ENCODE results near the gene CALB2.
"Not testable (repeated sequence)": the region's sequence is repeated elsewhere in the genome, so short reads cannot be mapped to it uniquely, and the experiment has no call there.

The CALB2 gene, protein sequence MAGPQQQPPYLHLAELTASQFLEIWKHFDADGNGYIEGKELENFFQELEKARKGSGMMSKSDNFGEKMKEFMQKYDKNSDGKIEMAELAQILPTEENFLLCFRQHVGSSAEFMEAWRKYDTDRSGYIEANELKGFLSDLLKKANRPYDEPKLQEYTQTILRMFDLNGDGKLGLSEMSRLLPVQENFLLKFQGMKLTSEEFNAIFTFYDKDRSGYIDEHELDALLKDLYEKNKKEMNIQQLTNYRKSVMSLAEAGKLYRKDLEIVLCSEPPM

DNA sequence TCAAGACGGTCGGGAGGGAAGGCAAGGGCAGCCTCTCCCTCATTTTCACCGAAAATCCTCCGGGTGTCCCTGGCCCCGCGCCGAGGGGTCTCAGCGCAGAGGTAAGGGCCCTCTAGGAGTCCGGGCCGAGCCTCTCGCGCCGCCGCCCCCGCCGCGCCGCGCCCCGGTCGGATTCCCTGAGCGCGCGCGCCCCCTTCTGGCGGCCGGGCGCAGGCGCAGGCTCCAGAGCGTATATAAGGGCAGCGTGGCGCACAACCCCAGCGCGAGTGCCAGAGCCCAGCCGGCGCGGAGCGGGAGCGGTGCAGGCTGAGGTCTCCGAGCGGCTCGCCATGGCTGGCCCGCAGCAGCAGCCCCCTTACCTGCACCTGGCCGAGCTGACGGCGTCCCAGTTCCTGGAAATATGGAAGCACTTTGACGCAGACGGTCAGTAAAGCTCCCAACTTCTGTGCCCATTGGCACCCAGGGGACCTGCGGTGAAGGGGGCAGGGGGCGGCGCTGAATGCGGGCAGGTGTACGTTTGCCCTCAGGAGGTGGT lies at the start of gene CALB2:
TSS of gene CALB2 (plus strand) at position 260 of the 535 bp plus-strand sequence. CDS start at position 330, 70 bp downstream.
- peak; percentile 9 to 12 for DNase-seq (ENCODE audit: low read depth in 2 of 2, low spot score in 1 of 2)

DNA sequence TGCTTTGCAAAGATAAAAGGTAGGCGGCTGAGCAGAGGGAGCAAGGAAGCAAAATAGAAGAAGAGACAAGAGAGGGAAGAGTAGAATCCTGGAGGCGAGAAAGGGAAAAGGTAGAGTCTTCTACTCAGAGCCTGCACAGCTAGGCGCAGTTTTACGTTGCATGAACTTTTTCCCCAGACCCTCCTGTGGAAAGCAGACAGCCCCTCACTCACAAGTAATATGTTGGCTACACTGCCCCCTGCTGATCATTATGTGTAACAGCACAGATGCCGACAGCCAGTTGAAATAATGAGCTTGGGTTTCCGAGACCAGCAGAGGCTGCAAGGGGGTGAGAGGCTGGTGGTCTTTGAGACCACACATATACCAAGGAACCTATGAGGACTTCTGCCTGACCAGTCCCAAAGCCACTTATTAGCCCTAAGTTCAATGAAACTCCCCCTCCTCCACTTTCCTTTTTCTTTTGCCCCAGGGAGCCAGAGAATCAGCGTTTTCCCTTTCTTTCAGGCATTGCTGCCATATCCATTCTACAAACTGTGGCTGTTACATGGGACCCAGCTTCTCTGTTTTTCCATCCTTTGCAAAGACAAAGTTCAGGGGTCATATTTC lies 46.9 kb upstream of the CALB2 start:
- DNase-seq (ENCODE audit: low read depth in 2 of 2, low spot score in 1 of 2) = no peak

DNA sequence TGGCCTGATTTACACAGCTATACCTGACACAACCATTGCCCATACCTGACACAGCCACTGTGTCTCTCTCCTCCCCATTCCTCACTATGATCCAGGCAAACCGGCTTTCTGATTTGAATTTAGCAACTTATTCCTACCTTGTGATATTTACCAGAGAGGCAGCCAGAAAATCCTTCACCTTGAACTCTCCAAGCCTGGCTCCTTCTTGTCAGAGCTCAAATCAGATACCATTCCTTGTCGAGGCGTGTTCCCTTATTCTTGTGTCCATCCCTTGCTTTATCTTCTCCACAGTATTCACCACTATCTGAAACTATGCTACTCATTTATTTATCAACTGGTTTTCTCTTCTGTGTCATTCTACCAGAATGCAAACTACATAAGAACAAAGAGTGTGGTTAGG lies 44.9 kb upstream of the CALB2 start:
- DNase-seq (ENCODE audit: low read depth in 2 of 2, low spot score in 1 of 2) = not testable (repeated sequence)

DNA sequence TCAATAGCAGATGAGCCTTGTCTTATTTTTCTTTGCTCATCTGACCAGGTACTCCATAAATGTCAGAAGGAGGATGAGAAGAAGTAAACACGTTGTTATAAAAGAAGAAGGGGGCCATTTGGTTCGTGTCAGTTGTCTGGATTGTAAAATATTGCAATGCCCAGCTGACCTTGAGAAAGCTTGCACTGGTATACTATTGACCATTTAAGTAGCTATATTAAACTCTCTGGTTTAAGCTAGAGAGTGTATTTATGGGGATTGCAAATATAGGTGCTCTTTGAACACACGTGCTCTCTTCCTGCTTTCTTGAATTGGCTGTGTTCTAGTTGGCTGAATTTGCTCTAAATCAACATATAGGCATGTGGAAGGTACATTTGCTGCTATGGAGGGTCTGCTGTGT lies 43.3 kb upstream of the CALB2 start:
- no peak for DNase-seq (ENCODE audit: low read depth in 2 of 2, low spot score in 1 of 2)

DNA sequence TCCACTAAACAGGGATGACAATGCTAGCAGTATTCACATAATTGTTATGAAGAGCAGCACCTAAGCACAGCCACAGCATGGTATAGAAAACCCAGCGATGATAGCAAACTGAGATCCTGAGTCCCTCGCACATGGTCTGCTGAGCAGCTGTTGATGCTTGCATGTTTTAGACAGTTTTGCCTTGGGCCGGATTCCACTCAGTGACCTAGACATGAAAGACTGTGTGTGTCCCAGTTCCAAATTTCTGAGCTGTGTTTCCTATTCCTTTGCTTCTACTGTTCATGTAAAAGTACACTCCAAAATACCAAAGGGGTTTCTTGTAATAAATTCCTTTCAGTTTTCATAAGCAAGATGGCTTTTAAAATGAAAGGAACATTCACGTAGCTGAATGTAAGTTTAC lies 38.5 kb upstream of the CALB2 start:
- no peak for DNase-seq (ENCODE audit: low read depth in 2 of 2, low spot score in 1 of 2)

DNA sequence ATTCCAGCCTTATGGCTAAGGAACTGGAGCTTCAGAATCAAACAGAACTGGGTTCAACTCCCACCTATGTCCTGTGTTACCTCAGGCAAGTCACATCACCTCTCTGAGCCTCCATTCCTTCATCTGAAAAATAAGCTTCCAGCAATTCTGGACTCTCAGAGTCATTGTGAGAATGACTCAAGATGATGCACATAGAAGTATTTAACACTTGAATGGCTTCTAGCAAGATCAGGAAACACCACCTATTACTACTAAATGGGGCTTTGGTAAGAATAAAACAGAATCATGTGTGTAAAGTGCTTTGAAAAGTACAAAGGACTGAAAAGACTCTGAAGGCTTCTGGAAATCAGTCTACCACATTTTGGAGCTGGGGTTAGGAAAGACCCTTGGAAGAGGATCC lies 30.8 kb upstream of the CALB2 start:
- DNase-seq (ENCODE audit: low read depth in 2 of 2, low spot score in 1 of 2) = no peak

DNA sequence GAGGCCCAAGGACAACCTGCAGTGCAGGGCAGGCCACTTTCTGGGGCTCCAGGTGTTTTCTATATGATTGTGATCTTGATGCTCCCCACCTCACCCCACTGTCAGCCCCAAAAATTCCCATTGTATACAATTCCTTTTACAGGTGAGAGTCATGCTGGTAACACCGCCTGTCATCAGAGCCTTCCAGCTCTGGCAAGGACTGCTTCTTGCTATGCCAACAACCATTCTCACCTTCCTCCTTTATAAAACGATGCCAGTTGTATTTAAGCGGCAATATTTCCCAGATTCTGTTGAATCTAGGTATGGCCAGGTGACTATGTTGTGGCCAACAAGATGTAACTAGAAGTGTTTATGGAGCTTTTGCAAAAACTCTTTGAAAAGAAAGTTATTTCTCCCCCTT lies 30.4 kb upstream of the CALB2 start:
- DNase-seq (ENCODE audit: low read depth in 2 of 2, low spot score in 1 of 2) = no peak

DNA sequence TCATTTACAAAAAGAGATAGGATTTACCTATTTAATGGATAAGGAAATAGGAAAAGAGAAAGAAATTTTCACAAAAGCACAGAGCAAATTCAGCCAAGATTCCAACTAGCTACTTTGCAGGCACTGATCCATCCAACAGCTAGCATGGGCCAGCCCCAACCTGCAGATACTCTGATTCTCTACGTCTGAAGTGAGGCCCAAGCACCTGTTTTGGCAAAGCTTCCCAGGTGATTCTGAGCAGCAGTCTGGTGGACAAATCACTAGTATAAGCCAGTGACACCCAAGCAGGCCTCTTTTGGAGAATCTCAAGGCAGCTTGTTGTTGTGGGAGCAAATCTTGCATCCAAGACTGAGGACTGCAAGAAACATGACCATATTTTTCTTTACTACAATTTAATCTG lies 20.9 kb upstream of the CALB2 start:
- DNase-seq (ENCODE audit: low read depth in 2 of 2, low spot score in 1 of 2) = no peak

DNA sequence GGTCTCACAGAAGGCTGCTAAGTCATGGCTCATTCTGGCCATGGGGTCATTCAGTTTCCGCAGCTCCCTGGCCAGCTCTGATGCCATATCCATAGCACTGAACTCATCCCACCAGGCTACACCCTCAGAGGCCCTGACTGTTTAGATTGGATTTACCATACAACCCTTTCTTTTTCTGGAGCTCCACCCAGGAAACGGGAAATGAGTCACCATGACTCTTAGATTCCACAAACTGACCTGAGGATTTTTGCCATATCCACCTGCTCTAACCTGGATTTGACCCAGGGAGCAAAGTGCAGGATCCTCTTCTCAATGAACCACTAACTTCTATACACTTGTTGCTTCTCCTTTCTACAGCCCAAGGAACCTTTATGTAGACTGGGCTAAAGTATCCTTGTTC lies 20.3 kb upstream of the CALB2 start:
- no peak for DNase-seq (ENCODE audit: low read depth in 2 of 2, low spot score in 1 of 2)

DNA sequence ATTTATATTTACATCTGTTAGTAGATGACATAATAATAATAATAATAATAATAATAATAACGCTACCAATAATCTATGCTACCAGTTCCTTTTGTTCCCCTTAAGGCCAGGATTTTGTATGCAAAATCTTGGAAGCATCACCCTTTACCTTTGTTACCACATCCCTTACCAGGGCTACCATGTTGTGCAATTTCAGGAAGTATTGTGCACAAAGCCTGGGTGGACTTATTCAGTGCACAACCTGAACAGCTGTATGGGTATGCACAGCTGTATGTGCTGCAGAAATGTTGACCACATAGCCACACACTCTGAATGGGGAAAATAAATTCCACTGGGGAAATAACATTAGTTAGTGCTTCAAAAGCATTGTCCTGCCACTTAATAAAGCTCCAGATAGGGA lies 19.9 kb upstream of the CALB2 start:
- DNase-seq (ENCODE audit: low read depth in 2 of 2, low spot score in 1 of 2) = no peak

DNA sequence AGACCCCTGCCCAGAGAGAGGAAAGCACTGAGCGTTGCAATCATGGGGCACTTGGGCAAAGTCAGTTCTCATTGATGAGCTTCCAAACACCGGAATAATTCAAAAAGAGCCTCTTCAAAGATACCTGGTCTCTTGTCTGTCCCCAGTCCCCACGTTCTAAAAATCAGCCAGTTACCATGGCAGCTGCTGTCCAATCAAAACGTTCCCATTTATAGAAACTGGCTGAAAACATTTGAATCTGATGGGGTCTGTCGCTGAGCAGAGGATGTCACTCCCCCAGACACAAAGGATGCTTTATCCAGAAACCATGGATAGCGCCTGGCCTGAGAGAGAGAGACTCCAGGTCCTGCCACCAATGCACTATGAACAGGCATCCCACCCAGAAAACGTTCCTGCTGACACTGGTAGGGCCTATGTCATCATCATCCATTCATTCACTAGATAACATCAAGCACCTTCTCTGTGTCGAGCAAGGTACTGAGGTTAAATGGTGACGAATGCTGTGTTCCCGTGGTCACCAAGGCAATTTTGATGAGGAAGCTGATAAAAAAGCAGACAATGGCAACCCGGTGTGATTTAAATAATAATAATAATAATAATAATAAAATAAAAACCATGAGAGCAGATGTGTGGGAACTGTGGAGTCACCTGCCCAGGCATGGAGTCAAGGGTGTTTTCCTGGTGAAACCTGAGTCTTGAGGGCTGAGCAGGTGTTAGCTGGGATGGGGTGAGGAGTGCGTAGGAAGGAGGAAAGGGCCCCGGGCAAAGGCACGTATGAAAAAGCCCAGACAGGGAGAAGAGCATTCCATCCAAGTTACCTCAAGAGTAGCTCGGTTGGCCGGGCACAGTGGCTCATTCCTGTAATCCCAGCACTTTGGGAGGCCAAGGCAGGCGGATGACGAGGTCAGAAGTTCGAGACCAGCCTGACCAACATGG lies 19.0 kb upstream of the CALB2 start:
- no peak for DNase-seq (ENCODE audit: low read depth in 2 of 2, low spot score in 1 of 2)

DNA sequence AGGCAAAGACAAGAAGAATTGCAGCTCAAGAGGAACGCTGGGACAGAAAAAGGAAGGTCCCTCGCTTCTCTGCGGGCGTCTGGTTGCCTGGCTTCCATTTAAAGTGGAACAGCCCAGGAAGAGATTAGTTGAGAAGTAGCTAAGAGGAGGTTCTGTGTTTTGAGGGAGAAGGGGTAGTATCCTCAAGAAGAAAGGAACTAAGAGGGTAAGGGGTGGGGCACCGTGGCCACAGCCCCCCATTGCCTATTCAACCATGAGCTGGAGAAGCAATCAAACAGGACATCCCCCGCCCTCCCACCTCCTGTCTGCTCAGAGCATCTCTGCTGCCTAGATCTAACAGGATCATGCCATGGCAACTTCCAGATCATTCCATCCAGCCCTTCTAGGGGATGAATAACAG lies 18.1 kb upstream of the CALB2 start:
- DNase-seq (ENCODE audit: low read depth in 2 of 2, low spot score in 1 of 2) = no peak

DNA sequence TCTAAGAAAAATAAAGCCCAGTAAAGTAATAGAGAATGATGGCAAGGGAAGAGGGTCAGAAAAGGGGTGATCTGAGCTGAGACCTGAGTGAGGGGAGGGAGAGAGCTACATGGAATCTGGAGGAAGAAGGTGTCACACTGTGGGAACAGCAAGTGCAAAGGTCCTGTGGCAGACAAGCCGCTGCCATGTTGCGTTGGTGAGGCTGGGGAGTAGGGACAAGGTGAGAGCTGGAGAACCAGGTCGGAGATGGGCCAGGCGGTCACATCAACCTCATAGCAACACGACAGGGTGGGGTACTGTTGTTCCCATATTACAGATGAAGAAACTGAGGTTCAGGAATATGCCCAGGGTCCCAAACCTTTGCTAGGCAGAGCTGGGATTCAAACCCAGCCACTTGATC lies 16.6 kb upstream of the CALB2 start:
- no peak for DNase-seq (ENCODE audit: low read depth in 2 of 2, low spot score in 1 of 2)

DNA sequence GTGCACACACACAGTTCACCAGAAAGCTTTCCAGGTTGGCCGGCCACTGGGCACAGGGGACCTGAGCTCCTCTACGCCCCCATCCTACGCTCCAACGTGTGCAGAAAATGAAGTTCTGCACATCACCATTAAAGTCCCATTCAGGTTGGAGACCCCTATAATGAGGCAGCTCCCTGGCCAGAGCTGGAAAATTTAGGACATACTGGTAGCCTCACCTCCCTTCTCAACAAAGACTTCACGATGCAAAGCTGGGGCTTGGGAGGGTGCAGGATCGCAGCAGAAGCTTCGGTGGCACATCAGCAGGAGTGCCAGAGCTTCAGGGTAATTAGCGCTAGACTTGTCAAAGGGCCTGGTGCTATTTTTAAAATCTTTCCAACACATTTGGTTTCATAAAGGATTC lies 15.4 kb upstream of the CALB2 start:
- no peak for DNase-seq (ENCODE audit: low read depth in 2 of 2, low spot score in 1 of 2)

DNA sequence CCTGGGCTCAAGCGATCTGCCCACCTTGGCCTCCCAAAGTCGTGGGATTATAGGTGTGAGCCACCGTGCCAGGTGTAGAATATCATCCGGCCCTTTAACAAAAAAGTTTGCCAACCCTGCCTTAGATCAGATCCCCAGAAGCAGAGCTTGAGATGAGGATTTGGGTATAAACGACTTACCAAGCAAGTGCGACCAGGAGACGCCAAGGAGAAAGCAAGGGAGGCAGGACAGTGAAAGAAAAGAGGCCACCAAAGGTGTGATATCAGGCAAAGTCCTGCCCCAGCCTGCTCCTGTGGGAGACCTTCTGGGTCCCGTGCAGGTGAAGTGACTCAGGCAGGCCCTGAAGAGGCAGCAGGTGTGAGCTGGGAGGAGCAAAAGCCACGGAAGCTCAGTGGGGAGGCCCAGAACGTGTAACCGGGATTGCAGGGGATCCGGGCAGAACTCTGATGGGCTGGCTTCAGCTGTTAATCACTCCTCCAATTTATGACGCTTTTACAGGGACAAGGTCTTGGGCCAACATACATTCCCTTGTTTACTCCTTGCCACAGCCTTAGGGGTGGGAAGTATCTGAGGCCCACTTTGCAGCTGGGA lies 14.1 kb upstream of the CALB2 start:
- no peak for DNase-seq (ENCODE audit: low read depth in 2 of 2, low spot score in 1 of 2)

DNA sequence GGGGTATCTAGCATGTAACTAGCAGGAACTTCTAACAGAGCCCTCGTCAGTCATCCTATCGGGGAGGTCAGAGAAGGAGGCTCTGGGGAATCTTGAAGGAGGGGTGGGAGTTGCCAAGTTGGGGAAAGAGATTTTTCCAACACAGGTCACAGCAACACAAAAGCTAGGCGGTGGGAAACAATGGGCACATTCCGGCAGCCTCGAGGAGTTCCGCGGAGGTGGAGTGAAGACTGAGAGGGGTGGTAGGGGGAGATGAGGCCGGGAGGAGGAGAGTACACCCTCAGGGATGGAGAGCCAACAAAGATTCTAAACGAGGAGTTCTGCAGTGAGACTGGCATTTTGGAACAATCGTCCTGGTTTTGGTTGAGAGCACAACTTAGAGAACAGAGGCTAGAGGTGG lies 13.5 kb upstream of the CALB2 start:
- DNase-seq (ENCODE audit: low read depth in 2 of 2, low spot score in 1 of 2) = no peak

DNA sequence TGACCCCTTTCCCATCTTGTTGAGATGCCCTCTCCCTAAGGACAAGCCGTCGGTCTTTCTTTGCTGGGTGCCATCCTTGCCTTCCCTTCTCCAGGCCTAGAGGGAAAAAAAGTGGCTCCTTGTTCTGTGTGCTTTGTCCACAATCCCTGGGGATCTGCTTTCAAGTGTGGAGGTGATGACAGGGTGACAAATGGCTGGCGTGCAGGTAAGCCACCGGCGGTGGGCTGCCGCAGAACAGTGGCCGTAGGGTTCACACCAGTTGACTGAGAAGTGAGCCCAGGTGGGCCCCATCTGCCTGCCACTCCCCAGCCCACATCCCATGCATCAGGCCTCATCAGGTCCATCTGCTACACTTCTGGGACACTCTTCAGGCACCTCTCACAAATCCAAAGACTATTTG lies 11.4 kb upstream of the CALB2 start:
- no peak for DNase-seq (ENCODE audit: low read depth in 2 of 2, low spot score in 1 of 2)

DNA sequence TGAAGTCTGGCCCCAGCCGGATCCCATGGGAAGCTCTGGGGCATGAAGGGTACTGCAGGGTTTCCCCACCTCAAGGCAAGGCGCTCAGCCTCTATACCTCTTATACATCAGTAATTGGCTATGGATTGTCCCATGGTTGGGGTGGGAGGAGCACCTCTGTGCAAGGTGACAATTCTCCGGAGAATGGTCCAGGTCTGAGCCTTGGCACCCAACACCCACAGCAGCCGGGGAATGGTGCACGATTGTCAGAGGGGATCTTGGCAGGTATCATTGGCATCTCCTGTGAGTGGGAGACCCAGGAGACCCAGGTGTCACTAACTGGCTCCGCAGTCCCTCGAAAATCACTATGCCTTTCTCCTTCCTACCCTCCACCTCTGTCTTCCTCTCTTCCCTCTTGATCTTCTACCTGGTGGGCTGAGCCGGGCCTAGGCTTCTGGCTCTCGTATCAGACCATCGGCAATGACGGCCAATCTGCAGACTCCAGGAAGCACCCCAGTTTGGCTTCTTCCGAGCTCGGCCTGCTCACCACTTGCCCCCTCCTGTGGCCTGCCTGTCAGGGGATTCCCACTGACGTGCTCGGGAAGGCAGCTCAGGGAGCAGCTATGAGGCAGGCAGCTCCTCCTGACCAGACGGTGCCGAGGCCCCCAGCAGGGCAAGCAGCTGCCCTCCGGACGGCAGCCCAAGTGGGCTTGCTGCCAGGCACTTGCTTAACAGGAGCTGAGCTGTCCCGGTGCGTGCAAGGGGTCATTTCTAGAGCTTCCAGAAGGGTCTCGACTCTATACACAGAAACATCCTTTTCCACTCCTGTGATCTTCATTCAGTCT lies 10.0 kb upstream of the CALB2 start:
- DNase-seq (ENCODE audit: low read depth in 2 of 2, low spot score in 1 of 2) = no peak

DNA sequence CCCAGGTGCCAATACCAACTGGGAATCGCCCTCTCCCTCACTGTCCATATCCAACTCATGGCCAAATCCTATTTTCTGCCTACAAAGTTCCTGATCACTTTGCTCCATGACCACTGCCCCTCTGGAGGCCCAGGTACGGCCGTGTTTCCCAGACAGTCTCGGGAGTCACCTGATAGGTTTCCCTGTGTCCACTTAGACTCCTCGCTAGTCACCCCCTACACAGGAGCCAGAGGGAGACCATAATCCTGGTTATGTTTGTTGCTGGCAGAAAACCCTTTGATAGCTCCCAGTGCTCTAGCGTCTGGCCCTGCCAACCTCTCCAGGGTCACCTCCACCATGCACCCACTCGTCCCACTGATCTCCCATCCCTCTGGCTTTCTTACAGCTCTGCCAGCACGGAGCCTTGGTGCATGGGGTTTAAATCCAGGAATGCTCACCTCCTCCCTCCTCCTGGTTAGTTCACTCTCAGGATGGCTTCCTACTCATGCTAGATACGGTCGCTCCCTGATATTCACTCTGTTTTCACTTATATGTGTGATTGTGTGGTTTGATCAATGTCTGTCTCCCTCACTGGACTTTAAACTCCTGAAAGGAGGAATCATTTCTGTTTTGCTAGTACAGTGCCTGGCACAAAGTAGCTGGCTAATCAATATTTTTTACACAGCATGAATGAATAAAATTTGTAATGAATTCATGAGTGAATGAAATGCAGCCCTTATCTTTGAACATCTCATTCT lies 7.5 kb upstream of the CALB2 start:
- DNase-seq (ENCODE audit: low read depth in 2 of 2, low spot score in 1 of 2) = no peak

DNA sequence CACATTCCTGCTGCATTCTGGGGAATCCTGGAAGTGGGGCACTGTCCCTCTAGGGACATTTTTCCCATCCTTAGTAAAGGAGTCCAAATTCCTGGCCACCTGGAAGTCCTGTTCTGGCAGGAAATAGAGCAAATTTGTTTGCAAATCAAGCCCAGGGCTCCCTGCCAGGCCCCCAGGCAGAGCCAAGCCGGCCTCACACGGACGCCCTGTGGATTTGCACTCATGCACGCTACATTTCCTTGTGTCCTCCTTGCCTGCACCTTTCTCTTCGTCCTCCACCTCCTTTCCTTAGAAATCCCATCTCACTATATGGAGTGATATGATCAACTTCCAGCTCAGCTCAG lies 7.0 kb upstream of the CALB2 start:
- DNase-seq (ENCODE audit: low read depth in 2 of 2, low spot score in 1 of 2) = no peak
